22Rv1 (cell line): ENCODE measurements around the gene PHIP.

Experiments
- H3K27ac ChIP-seq: fragments of 450-650 bp; 2 replicates; pipeline ENCODE4 v1.5.1; 2017
- CTCF ChIP-seq: fragments of 450-650 bp; IDR thresholded peaks from 2 replicates; pipeline ENCODE4 v1.5.1; 2017; ENCODE audit warnings: mild to moderate bottlenecking
- ZFX ChIP-seq: fragments of 450-650 bp; IDR thresholded peaks from 2 replicates; pipeline ENCODE4 v1.6.1; 2017; ENCODE audit warnings: antibody characterized with exemption, borderline replicate concordance

PHIP gene

DNA sequence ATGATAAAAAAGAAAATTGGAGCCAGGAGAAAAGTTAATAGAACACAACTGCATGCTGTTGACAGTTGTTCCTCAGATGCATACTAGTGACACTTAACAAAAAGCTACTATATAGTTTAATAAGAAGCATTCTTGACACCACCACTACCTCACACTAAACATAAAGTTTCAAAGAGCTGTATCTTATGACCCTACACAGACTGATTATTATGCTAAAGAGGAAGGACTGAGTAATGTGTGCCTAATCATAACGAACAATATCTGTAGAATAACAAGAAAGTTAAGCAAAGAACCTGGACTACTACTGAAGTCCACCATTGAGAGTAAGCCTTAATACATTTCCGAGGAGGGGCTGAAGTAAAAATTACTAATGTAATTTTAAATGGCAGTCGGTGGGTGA is 110.9 kb downstream of the PHIP start:
- H3K27ac ChIP-seq: no peak overlapping the region
- no peak for TF ChIP-seq ZFX
- no peak for TF ChIP-seq CTCF

GRCh38 chr6:78966542-78966941 is 111.5 kb downstream of the PHIP start:
- TF ChIP-seq ZFX (no peak), CTCF (no peak)
- H3K27ac ChIP-seq: no peak overlapping the region

- H3K27ac ChIP-seq: no peak overlapping the region
- TF ChIP-seq CTCF: no peak
- TF ChIP-seq ZFX: no peak
Observed at GRCh38 chr6:78962448-78962847, 115.6 kb downstream of the PHIP start.

GRCh38 chr6:78954740-78955139 is 123.3 kb downstream of the PHIP start:
- H3K27ac ChIP-seq: no peak overlapping the region
- no peak for TF ChIP-seq ZFX
- no peak for TF ChIP-seq CTCF

DNA sequence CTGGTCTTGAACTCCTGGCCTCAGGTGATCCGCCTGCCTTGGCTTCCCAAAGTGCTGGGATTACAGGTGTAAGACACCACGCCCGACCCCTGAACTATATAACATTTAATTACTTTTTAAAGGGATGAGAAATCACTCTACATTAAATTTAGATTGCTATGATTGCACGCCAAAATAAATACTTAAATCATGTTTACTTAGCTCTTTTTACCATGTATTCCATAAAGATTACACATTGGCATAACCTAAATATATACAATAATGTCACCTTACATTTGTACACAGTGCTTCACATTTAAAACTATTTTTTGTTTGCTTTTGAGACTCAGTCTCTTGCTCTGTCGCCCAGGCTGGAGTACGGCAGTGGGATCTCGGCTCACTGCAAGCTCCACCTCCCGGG is 124.3 kb downstream of the PHIP start:
- no peak for TF ChIP-seq ZFX
- no peak for TF ChIP-seq CTCF
- no peak overlapping the region for H3K27ac ChIP-seq

DNA sequence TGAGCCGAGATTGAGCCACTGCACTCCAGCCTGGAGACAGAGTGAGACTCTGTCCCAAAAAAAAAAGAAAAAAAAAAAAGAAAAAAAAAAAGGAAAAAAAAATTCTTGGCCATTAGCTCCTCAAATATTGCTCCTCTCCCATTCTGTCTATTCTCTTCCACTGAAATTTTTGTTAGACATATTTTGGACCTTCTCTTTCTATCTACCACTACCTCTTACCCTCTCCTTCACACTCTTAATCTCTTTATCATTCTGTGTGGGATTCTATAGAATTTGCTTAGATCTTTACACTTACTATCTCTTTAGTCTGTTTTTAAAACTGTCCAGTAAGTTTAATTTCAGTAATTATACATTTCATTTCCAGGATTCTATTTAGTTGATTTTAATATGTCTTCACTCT is 125.7 kb downstream of the PHIP start:
- no peak for TF ChIP-seq ZFX
- TF ChIP-seq CTCF: no peak
- H3K27ac ChIP-seq: no peak overlapping the region

DNA sequence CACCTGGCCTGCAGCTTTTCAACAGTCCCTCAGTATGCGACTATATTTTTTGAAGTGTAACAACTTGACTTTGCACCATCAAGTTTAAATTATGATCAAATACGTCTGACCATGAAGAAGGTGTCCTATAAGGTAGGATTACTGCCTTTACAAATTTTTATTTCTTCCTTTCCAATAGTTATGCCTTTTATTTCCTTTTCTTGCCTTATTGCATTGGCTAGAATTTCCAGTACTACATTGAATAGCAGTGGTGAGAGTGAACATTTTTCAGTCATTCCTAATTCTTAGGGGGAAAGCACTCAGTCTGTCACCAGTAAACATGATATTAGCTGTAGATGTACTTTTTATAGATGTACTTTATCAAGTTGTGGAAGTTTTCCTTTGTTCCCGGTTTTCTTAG is 129.3 kb downstream of the PHIP start:
- TF ChIP-seq CTCF (no peak), ZFX (no peak)
- no peak overlapping the region for H3K27ac ChIP-seq
